Spleen (tissue), 7 donors: ENCODE measurements around the gene NRAP.

ENCODE experiments used
- POLR2A ChIP-seq, 3 donors: fragments of 450-650 bp; IDR thresholded peaks; one replicate each; pipeline ENCODE4 v1.5.1; 2017; ENCODE audit warnings: antibody characterized with exemption in 3 of 3, mild to moderate bottlenecking in 1 of 3
- POLR2AphosphoS5 ChIP-seq, 3 donors: sonication (generic); formaldehyde crosslinking; IDR thresholded peaks; one replicate each; pipeline ENCODE4 v1.5.1; 2017; ENCODE audit warnings: antibody characterized with exemption in 3 of 3
- TF ChIP-seq, protein P1 (sequence below), 11 experiments: fragments of 200-600 bp in 7 of 11; fragments of 450-650 bp in 4 of 11; sonication (generic) in 4 of 11; IDR thresholded peaks in 8 of 11; conservative IDR thresholded peaks in 3 of 11; 1 replicate in 7 of 11; 2 replicates in 4 of 11; pipeline versions ENCODE4 v1.4.0 to v1.8.0; 2016 to 2021; ENCODE audit warnings: antibody characterized with exemption in 11 of 11, inconsistent platforms in 4 of 11, mild to moderate bottlenecking in 1 of 11
- donor health status: DM: no; HTN: no; CAD: no; lungs with moderate emphysema.
- donor health status: DM: no; HTN: no; CAD: no.
- donor health status: DM: no; HTN: no; CAD: no.

GRCh38 chr10:113661332-113661731 is 2.5 kb downstream of the NRAP start:
- TF ChIP-seq, protein P1, sequence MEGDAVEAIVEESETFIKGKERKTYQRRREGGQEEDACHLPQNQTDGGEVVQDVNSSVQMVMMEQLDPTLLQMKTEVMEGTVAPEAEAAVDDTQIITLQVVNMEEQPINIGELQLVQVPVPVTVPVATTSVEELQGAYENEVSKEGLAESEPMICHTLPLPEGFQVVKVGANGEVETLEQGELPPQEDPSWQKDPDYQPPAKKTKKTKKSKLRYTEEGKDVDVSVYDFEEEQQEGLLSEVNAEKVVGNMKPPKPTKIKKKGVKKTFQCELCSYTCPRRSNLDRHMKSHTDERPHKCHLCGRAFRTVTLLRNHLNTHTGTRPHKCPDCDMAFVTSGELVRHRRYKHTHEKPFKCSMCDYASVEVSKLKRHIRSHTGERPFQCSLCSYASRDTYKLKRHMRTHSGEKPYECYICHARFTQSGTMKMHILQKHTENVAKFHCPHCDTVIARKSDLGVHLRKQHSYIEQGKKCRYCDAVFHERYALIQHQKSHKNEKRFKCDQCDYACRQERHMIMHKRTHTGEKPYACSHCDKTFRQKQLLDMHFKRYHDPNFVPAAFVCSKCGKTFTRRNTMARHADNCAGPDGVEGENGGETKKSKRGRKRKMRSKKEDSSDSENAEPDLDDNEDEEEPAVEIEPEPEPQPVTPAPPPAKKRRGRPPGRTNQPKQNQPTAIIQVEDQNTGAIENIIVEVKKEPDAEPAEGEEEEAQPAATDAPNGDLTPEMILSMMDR (IDR thresholded peaks at IDR 0.05 in 8 of 11, conservative IDR thresholded peaks at IDR 0.05 in 3 of 11), result no peak
- no peak for TF ChIP-seq POLR2AphosphoS5 (IDR thresholded peaks at IDR 0.05)
- TF ChIP-seq POLR2A (IDR thresholded peaks at IDR 0.05), result no peak
